ENCODE measurements around the gene WNT7B.

WNT7B gene

GRCh38 chr22:45878901-45879551 lies 97.9 kb downstream of the WNT7B start:
- DNase-seq = no peak

DNA sequence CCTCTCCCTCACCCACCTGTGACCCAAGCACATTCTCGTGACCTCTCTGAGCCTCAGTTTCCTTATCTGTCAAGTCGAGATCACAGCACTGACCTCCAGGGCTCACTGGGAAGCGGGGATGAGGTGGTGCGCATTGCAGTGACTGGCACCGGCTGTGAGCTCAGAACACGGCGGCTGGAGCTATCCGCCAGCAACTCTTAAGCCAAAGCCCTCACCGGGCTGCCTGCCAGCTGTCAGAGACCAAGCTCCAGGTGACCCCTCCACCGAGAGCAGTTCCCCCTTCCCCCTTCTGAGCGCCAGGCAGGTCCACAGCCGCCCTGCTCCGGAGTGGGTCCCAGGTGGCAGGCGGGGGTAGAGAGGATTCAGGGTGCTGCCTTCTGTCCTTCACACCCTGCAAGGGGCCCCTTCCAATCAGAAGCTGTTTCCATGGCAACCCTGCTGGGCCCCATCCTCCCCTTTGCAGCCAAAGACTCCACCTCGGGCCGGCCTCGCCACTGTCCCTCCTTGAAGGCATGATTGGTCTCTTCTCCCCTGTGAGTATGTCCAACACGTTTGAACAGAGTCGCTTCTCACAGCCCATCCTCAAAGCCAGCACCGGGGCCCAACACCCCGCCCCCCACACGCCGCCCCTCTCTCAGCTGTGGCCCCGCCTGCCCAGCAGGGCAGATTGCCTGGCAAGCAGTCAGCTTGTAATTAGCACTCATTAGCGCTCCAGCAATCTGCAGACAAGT lies 98.7 kb downstream of the WNT7B start:
- DNase-seq = peak in 3 of 56 donors; percentile 23 to 26 (median 25)

DNA sequence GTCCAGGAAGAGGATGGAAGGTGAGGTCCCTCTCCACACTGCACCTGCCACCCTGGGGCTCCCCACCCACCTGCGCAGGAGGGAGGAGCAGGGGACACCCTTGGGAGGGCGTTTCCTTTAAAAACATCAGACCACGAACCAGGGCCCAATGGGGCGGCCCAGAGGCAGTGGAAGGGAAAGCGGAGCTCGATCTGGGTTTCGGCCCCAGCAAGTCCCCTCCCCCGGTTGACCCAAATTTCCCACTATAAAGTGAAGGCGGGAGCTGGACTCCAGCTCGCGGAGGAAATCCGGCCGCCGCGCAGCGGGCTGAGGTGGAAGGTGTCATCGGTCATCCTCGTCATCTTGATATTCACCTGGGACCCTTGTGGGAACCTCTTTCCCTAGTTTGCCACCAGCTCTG lies 99.3 kb downstream of the WNT7B start:
- DNase-seq = no peak

DNA sequence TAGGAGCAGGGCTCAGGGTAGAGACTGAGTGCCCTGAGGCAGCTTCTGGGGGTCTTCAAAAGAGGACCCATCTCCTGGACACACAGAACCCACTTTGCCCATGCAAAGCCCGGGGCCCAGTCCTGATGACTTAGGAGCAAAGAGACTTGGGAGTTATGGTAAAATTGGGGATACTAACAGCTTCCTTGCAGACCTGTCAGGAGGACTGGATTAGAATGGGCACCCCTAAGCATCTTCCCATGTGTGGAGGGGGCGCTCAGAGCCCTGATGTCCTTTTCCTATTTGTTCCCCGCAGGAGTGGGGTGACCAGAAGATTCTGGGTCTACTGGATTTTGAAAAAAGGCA lies 100.0 kb downstream of the WNT7B start:
- DNase-seq = no peak

GRCh38 chr22:45876136-45877035 lies 100.6 kb downstream of the WNT7B start:
- DNase-seq = no peak

GRCh38 chr22:45872659-45873263 lies 104.2 kb downstream of the WNT7B start:
- DNase-seq = no peak

GRCh38 chr22:45871721-45872120 lies 105.2 kb downstream of the WNT7B start:
- no peak for DNase-seq

Measured in nucleus accumbens (tissue), 56 donors.